CD8-positive, alpha-beta memory T cell (primary cell): ENCODE measurements around the gene ASTN2. TPM values are rescaled to one million over a fixed set of nuclear protein-coding genes. Genes with fewer than 3 reads are reported as not detected.

ENCODE experiments used
- CTCF ChIA-PET: fragments of 350-600 bp; sonication (Branson Sonifier 250); formaldehyde crosslinking; loops from one replicate; lab custom pipeline; 2021; ENCODE audit warnings: antibody characterized with exemption; lab: Charles Lee
- POLR2A ChIA-PET: fragments of 350-600 bp; sonication (Branson Sonifier 250); formaldehyde crosslinking; loops from one replicate; lab custom pipeline; 2021; ENCODE audit warnings: antibody characterized with exemption; lab: Charles Lee
- DNase-seq, 5 donors: peaks; one replicate each; pipeline versions ENCODE4 v3.0.0 to v3.0.0-alpha.2; 2020 to 2022; ENCODE audit warnings: mixed read lengths in 1 of 5
- H3K27ac ChIP-seq: one replicate; pipeline ENCODE4 v1.7.0; 2013; ENCODE audit warnings: low read depth, mild to moderate bottlenecking, low read length, moderate library complexity
- H3K27me3 ChIP-seq: 2 replicates; pipeline ENCODE4 v1.7.0; 2013; ENCODE audit warnings: low read length, mild to moderate bottlenecking; ENCODE audit not compliant: insufficient read depth, poor library complexity, severe bottlenecking
- H3K36me3 ChIP-seq: 2 replicates; pipeline ENCODE4 v1.7.0; 2013; ENCODE audit warnings: mild to moderate bottlenecking, low read length, moderate library complexity; ENCODE audit not compliant: insufficient read depth
- H3K4me1 ChIP-seq: 2 replicates; pipeline ENCODE4 v1.7.0; 2013; ENCODE audit warnings: mild to moderate bottlenecking, low read length, moderate library complexity; ENCODE audit not compliant: insufficient read depth
- H3K4me3 ChIP-seq: 2 replicates; pipeline ENCODE4 v1.7.0; 2013; ENCODE audit warnings: mild to moderate bottlenecking, low read length
- H3K9me3 ChIP-seq: 2 replicates; pipeline ENCODE4 v1.7.0; 2013; ENCODE audit warnings: mild to moderate bottlenecking, low read length
- H3K27ac Mint-ChIP-seq, 8 donors: one replicate each; pipeline ENCODE4 v1.8.0; 2020 to 2021; ENCODE audit warnings: mixed read lengths in 8 of 8, mild to moderate bottlenecking in 6 of 8, inconsistent platforms in 3 of 8, moderate library complexity in 3 of 8
- H3K27me3 Mint-ChIP-seq, 2 donors: one replicate each; pipeline ENCODE4 v1.8.0; 2020 to 2021; ENCODE audit warnings: mixed read lengths in 2 of 2, mild to moderate bottlenecking in 1 of 2, moderate library complexity in 1 of 2
- H3K36me3 Mint-ChIP-seq, 3 donors: one replicate each; pipeline ENCODE4 v1.8.0; 2020 to 2021; ENCODE audit warnings: mixed read lengths in 3 of 3, inconsistent platforms in 1 of 3, mild to moderate bottlenecking in 1 of 3
- H3K4me1 Mint-ChIP-seq, 3 donors: one replicate each; pipeline ENCODE4 v1.8.0; 2020 to 2021; ENCODE audit warnings: mixed read lengths in 3 of 3, inconsistent platforms in 1 of 3, mild to moderate bottlenecking in 1 of 3
- H3K4me3 Mint-ChIP-seq, 7 donors: one replicate each; pipeline ENCODE4 v1.8.0; 2020 to 2021; ENCODE audit warnings: mixed read lengths in 7 of 7, mild to moderate bottlenecking in 6 of 7, moderate library complexity in 4 of 7, inconsistent platforms in 2 of 7
- H3K9me3 Mint-ChIP-seq, 5 donors: one replicate each; pipeline ENCODE4 v1.8.0; 2020 to 2022; ENCODE audit warnings: mixed read lengths in 5 of 5, mild to moderate bottlenecking in 3 of 5, moderate library complexity in 2 of 5, inconsistent platforms in 1 of 5
- polyA plus RNA-seq: library from polyadenylated mRNA; unstranded; fragments of 300-500 nt; fragmentation: Illumina TruSeq; gene quantifications from one replicate; pipeline ENCODE4 v1.2.3, GENCODE V29; 2021
- total RNA-seq, 2 experiments: library from RNA; stranded (reverse); gene quantifications; one replicate each; pipeline ENCODE4 v1.2.3, GENCODE V29; 2021

ASTN2 gene
- total and polyA plus RNA-seq, 3 experiments from 2014 or later, result 4.1 to 4.8 (median 4.2) TPM

DNA sequence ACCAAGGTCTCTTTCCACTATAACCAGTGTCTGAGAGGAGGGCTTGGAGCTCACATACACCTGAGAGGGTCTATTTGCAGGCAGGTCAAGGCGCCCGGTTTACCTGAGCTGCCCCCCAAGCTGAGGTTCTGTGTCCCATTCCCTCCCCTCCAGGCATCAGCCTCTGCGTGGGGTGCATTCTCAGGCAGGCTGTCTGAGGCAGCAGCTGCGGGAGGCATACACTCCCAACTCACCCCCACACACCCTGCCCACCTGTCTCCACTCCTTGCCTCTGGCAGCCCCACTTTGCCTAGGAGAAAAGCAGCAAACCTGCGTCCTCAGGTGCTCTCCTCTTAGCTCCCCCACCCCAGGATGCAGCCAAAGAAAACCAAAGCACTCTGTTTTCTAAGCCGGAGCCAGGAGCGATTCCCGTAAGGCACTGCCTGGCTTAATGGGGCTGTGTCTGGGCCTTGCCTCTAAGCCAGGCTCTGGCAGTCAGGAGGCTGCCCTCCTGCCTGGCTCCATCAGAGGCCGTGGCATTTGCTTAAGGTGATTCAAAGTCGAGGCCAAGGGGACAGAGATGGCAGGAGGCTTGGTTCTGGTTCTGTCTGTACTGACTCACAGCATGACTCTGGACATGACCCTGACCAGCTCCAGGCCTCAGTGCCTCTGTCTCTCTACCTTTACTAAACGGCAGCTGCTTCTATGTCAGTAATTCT lies 867.0 kb downstream of the ASTN2 start:
- H3K4me3 Mint-ChIP-seq, result no peak overlapping the region
- no peaks in the 10 kb centered on the region for H3K27me3 Mint-ChIP-seq
- H3K9me3 Mint-ChIP-seq, result no peaks in the 10 kb centered on the region
- Histone ChIP-seq H3K27ac (no peak overlapping the region), H3K36me3 (no peaks in the 10 kb centered on the region), H3K4me1 (no peaks in the 10 kb centered on the region), H3K4me3 (no peak overlapping the region), H3K27me3 (no peaks in the 10 kb centered on the region), H3K9me3 (no peaks in the 10 kb centered on the region)
- peaks cover 0 to 5% (median 3%) of the 10 kb centered on the region in 3 donors for H3K4me1 Mint-ChIP-seq
- CTCF ChIA-PET, result no interaction called here
- peaks cover 0 to 6% (median 4%) of the 10 kb centered on the region in 3 donors for H3K36me3 Mint-ChIP-seq
- no peak for DNase-seq
- H3K27ac Mint-ChIP-seq, result peak overlapping the region in 1 of 8 donors; percentile 34
- POLR2A ChIA-PET, result no interaction called here

DNA sequence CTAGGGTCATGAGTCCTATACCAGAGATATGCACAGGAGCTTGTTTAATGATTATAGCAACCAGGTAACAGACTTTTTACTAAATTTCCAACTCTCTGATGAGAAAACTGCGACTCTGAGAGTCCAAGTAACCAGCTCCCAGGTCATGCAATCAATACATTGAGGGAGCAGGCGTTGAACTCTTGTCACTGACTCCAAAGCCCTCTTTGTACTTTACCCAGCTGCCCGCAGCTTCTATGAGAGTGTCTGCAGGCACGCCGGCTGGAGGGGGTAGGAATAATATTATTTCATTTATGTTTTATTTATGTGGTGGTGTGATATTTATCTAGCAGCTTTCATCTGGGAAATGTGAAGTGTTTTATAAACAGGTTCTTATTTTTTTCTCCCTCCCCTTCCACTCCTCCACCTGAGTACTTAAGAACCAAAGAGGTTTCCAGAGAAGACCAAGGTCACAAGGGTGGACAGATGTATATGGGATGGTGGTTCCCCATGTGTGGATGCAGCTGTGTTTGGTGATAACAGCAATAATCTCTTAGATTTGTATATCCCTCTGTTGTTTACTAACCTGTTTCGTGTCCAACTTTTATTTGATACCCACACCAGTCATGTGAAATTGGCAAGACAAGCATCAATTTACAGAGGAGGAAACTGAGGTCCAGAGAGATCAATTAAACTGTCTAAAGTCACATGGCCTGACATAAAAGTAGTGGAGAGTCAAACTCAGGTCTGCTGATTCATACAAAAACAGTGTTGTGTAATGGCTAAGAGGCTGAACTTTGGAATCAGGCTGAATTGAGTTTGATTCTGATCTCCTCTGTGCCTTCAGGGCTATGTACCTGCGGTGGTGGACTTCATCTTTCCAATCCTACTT lies 867.9 kb downstream of the ASTN2 start:
- no peak for DNase-seq
- Histone ChIP-seq H3K9me3 (no peaks in the 10 kb centered on the region), H3K27ac (no peak overlapping the region), H3K27me3 (no peaks in the 10 kb centered on the region), H3K4me1 (no peaks in the 10 kb centered on the region), H3K36me3 (no peaks in the 10 kb centered on the region), H3K4me3 (no peak overlapping the region)
- CTCF ChIA-PET, result no interaction called here
- Mint-ChIP-seq H3K27me3 (no peaks in the 10 kb centered on the region), H3K4me1 (peaks cover 0 to 5% (median 3%) of the 10 kb centered on the region in 3 donors), H3K36me3 (peaks cover 0 to 6% (median 4%) of the 10 kb centered on the region in 3 donors), H3K4me3 (no peak overlapping the region), H3K9me3 (no peaks in the 10 kb centered on the region), H3K27ac (no peak overlapping the region)
- POLR2A ChIA-PET, result no interaction called here

DNA sequence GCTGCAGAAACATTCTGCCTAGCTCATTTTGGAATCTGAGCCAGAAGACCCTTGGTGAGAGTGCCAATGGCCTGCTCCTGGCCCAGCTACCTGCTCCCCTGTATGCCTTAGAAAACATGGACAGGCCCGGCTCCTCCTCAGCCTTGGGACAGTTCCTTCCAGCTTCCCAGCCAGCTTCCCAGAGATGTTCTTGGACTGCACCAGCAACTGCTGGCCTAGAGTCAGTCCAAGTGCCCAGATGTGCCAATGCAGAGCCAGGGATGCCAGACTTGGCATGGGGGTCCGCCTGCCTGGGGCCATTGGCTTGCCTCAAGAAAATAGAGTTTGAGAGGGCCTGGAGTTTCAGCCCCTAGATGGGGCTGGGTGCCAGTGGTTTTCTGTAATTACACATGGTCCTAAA lies 870.0 kb downstream of the ASTN2 start:
- H3K27ac Mint-ChIP-seq, result no peak overlapping the region
- no peak overlapping the region for H3K27ac ChIP-seq
- POLR2A ChIA-PET, result no interaction called here

DNA sequence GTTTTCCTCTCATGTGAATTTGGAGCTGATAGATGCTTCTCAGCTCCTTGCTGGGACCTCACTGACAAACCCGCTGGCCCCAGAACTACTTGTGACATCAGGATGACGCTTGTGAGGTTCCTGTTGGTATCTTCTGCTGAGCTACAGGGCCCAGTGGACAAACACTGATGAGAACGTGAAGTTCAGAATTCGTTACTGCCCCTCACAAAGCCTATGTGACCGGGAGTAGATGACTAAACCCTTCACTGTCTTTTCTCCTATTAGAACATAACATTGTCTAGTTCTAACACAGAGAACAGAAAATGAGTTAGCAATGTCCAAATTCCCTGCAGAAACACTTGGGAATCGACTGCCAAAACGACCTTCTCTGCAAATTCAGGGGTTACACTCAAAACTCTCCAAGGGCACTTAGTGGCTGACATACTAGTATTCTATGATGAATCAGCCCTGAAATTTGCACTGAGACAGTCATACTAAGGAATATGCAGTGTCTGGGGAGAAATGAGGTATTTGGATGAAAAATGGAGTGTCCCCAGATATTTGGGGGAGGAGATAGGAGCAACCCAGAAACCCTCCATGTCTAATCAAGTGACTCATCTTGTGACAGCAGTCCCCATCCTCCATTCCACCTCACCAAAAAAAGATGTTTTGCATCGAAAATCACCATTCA lies 871.0 kb downstream of the ASTN2 start:
- Mint-ChIP-seq H3K4me3 (no peak overlapping the region), H3K4me1 (peaks cover 0 to 2% (median under 1%) of the 10 kb centered on the region in 3 donors), H3K36me3 (peaks cover 5 to 21% (median 11%) of the 10 kb centered on the region in 3 donors), H3K27ac (no peak overlapping the region), H3K9me3 (peaks cover 0 to 10% (median 3%) of the 10 kb centered on the region in 5 donors), H3K27me3 (no peaks in the 10 kb centered on the region)
- ChIA-PET POLR2A (no interaction called here), CTCF (no interaction called here)
- Histone ChIP-seq H3K27ac (no peak overlapping the region), H3K4me1 (no peaks in the 10 kb centered on the region), H3K4me3 (no peak overlapping the region), H3K27me3 (no peaks in the 10 kb centered on the region), H3K36me3 (no peaks in the 10 kb centered on the region), H3K9me3 (no peaks in the 10 kb centered on the region)
- DNase-seq, result no peak

More for the DNA sequence above, 870.0 kb downstream of the ASTN2 start:
- Histone ChIP-seq H3K27me3 (no peaks in the 10 kb centered on the region), H3K4me3 (no peak overlapping the region), H3K9me3 (no peaks in the 10 kb centered on the region), H3K36me3 (no peaks in the 10 kb centered on the region), H3K4me1 (no peaks in the 10 kb centered on the region)
- no peaks in the 10 kb centered on the region for H3K27me3 Mint-ChIP-seq
- H3K4me1 Mint-ChIP-seq, result peaks cover 0 to 5% (median 3%) of the 10 kb centered on the region in 3 donors
- H3K4me3 Mint-ChIP-seq, result no peak overlapping the region
- H3K9me3 Mint-ChIP-seq, result peaks cover 0 to 4% (median 0%) of the 10 kb centered on the region in 5 donors
- DNase-seq, result no peak
- CTCF ChIA-PET, result no interaction called here
- H3K36me3 Mint-ChIP-seq, result peaks cover 3 to 14% (median 8%) of the 10 kb centered on the region in 3 donors

DNA sequence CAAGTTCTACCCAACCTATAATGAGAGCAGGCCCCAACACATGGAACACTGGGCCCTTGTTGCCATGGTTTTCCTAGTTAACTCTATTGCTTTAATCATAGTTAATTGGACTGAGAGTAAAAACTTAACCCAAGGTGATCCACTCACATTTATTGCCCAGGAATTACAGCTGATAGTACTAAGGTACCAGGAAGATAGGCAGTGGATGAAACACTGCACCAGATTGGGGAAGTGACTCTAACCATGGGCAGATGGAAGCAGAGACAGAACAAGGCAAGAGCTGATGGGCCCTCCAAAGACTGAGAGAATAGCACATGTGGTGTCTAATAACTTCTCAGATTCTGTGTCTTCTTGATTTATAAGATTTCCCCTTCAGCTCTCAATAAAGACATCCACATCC lies 873.5 kb downstream of the ASTN2 start:
- Mint-ChIP-seq H3K27me3 (no peaks in the 10 kb centered on the region), H3K36me3 (peaks cover 5 to 36% (median 9%) of the 10 kb centered on the region in 3 donors), H3K4me1 (no peaks in the 10 kb centered on the region), H3K4me3 (no peak overlapping the region), H3K27ac (no peak overlapping the region), H3K9me3 (peaks cover 11 to 28% (median 14%) of the 10 kb centered on the region in 5 donors)
- ChIA-PET POLR2A (no interaction called here), CTCF (no interaction called here)
- no peaks in the 10 kb centered on the region for H3K36me3 ChIP-seq
- H3K4me3 ChIP-seq, result no peak overlapping the region
- H3K27me3 ChIP-seq, result no peaks in the 10 kb centered on the region
- H3K9me3 ChIP-seq, result no peaks in the 10 kb centered on the region
- no peak for DNase-seq
- no peaks in the 10 kb centered on the region for H3K4me1 ChIP-seq
- no peak overlapping the region for H3K27ac ChIP-seq

DNA sequence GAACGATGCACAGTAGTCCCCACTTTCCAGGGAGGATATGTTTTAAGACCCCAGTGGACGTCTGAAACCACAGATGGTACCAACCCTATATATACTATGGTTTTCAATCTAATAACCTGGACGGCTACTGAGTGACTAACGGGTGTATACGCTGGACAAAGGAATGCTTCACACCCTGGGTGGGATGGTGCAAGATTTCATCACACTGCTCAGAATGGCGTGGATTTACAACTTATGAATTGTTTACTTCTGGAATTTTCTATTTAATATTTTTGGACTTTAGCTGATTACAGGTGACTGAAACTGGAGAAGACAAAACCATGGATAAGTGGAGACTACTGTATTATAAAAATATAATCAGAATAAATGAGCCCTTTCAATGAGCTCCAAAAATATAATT lies 875.3 kb downstream of the ASTN2 start:
- H3K36me3 Mint-ChIP-seq, result peaks cover 5 to 41% (median 6%) of the 10 kb centered on the region in 3 donors
- no peaks in the 10 kb centered on the region for H3K27me3 ChIP-seq
- ChIA-PET CTCF (no interaction called here), POLR2A (no interaction called here)
- H3K9me3 ChIP-seq, result no peaks in the 10 kb centered on the region
- H3K27me3 Mint-ChIP-seq, result no peaks in the 10 kb centered on the region
- no peak for DNase-seq
- no peak overlapping the region for H3K4me3 ChIP-seq
- H3K36me3 ChIP-seq, result no peaks in the 10 kb centered on the region
- no peaks in the 10 kb centered on the region for H3K4me1 Mint-ChIP-seq
- peaks cover 11 to 35% (median 24%) of the 10 kb centered on the region in 5 donors for H3K9me3 Mint-ChIP-seq
- no peaks in the 10 kb centered on the region for H3K4me1 ChIP-seq
- no peak overlapping the region for H3K27ac Mint-ChIP-seq
- H3K27ac ChIP-seq, result no peak overlapping the region
- no peak overlapping the region for H3K4me3 Mint-ChIP-seq

DNA sequence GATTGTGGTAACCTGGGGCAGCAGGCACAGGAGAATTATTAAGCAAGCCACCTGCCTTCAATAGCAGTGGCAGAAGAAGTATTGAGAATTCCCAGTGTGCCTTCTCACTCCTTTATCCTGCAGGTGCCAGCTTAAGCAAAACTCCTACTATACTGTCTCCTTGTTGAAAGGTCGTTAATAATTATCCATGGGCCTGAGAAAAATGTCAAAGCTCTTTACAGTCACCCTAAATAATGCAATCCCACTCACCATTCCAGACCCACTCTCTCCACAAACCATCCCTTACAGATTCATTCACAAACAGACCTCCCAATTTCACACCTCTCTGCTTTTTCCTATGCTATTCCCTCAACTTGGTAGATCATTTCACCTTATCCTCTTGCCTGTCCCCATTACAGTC lies 889.2 kb downstream of the ASTN2 start:
- POLR2A ChIA-PET, result no interaction called here
- CTCF ChIA-PET, result no interaction called here
- H3K27ac Mint-ChIP-seq, result no peak overlapping the region

More for the DNA sequence above, 889.2 kb downstream of the ASTN2 start:
- no peaks in the 10 kb centered on the region for H3K4me1 ChIP-seq
- Mint-ChIP-seq H3K36me3 (peaks cover 0 to 22% (median 0%) of the 10 kb centered on the region in 3 donors), H3K9me3 (peaks cover 14 to 66% (median 38%) of the 10 kb centered on the region in 5 donors), H3K27me3 (no peaks in the 10 kb centered on the region), H3K4me3 (no peak overlapping the region), H3K4me1 (no peaks in the 10 kb centered on the region)
- no peak for DNase-seq
- H3K9me3 ChIP-seq, result no peaks in the 10 kb centered on the region
- no peak overlapping the region for H3K27ac ChIP-seq
- H3K36me3 ChIP-seq, result no peaks in the 10 kb centered on the region
- H3K27me3 ChIP-seq, result no peaks in the 10 kb centered on the region
- H3K4me3 ChIP-seq, result no peak overlapping the region
